ENCODE data around the gene CASK. TPM values are rescaled to one million over a fixed set of nuclear protein-coding genes. Genes with fewer than 3 reads are reported as not detected.

The CASK gene
- total RNA-seq, 2 donors from 2014 or later = 44.3 to 46.1 TPM

DNA sequence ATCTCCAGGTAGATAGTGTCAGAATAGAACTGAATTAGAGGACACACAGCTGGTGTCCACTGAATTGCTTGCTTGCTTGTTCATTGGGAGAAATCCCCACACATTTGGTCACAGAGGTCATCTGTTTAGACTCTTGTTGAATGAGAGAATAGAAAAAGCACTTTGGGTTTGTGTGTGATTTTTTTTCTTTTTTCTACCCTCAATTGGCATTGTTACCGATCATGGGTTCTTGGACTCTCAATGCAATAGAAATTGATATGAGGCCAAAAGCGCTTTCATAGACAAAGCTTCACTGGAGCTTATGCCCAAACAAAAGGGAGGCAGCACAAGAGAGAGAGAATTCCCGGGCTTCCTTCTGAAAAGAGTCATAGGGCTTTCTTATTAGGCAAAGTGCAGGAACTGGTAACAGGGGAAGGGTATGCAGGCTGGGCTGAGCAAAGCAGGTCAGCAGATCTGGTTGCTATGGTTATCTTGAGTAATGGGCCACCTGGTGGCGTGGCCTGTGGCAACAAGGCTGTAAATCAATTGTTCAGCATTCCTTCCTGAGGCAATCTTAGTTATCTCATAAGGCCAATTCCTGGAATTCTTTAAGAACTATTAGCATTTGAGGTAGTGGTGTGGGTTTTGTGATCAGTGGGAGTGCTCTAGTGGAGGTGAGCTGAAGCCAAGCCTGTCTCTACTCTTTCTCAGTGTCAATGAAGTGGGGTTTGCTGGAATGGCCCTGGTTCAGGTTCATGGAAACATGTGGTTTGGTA lies 204.7 kb downstream of the CASK start:
- Histone ChIP-seq H3K27ac (peak overlapping the region in 1 of 2 donors; percentile 12), H3K4me1 (ENCODE audit: control insufficient read depth in 1 of 2, low read depth in 2 of 2) (peaks cover 2 to 36% of the 10 kb centered on the region in 2 donors), H3K36me3 (no peaks in the 10 kb centered on the region), H3K9me3 (peaks cover 2% of the 10 kb centered on the region), H3K4me3 (no peak overlapping the region), H3K27me3 (replicated peaks; ENCODE audit: insufficient read depth) (no peaks in the 10 kb centered on the region)
- no peak for DNase-seq (ENCODE audit: low spot score)
- no peak for ATAC-seq (ENCODE audit: insufficient number of reproducible peaks, low FRiP score, low read depth)
- TF ChIP-seq, protein P1, sequence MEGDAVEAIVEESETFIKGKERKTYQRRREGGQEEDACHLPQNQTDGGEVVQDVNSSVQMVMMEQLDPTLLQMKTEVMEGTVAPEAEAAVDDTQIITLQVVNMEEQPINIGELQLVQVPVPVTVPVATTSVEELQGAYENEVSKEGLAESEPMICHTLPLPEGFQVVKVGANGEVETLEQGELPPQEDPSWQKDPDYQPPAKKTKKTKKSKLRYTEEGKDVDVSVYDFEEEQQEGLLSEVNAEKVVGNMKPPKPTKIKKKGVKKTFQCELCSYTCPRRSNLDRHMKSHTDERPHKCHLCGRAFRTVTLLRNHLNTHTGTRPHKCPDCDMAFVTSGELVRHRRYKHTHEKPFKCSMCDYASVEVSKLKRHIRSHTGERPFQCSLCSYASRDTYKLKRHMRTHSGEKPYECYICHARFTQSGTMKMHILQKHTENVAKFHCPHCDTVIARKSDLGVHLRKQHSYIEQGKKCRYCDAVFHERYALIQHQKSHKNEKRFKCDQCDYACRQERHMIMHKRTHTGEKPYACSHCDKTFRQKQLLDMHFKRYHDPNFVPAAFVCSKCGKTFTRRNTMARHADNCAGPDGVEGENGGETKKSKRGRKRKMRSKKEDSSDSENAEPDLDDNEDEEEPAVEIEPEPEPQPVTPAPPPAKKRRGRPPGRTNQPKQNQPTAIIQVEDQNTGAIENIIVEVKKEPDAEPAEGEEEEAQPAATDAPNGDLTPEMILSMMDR (IDR thresholded peaks at IDR 0.05) = no peak

DNA sequence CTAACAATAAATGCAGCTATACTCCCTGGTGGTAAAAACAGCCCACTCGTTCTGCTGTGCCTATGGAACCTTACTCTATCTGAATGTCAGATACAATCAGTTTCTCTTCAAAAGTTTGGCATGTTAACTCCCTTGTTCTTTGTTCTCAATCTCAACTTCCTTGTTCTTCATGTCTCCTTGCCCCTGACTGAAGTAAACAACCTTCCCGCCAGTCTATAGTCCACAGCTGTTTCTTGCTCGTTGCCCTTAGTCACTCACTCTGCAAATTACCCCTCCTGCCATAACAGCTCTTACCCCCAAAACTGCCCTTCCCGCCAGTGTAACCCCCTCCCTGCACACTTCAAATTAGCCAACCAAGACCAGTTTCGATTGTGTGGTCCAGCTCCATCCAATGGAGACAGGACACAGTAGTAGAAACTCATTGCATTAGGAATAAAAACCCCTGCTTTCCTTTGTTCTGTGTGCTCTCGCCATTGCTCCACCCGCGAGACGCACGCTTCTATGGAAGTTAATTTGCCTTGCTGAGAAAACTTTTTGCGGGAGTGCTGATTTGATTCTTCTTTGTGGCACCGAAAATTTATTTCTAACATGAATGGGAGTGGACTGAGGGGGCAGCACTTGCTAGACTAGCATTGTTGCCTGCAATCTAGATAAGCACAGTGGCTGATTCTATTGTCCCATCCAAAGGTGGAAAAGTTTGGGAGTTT lies 206.4 kb downstream of the CASK start:
- Histone ChIP-seq H3K36me3 (no peaks in the 10 kb centered on the region), H3K4me1 (ENCODE audit: control insufficient read depth in 1 of 2, low read depth in 2 of 2) (peaks cover 0 to 31% of the 10 kb centered on the region in 2 donors), H3K9me3 (peaks cover 2% of the 10 kb centered on the region), H3K27ac (no peak overlapping the region), H3K4me3 (no peak overlapping the region), H3K27me3 (replicated peaks; ENCODE audit: insufficient read depth) (no peaks in the 10 kb centered on the region)
- TF ChIP-seq, protein P1 (IDR thresholded peaks at IDR 0.05) = no peak
- ATAC-seq (ENCODE audit: insufficient number of reproducible peaks, low FRiP score, low read depth) (no peak), DNase-seq (ENCODE audit: low spot score) (no peak)

DNA sequence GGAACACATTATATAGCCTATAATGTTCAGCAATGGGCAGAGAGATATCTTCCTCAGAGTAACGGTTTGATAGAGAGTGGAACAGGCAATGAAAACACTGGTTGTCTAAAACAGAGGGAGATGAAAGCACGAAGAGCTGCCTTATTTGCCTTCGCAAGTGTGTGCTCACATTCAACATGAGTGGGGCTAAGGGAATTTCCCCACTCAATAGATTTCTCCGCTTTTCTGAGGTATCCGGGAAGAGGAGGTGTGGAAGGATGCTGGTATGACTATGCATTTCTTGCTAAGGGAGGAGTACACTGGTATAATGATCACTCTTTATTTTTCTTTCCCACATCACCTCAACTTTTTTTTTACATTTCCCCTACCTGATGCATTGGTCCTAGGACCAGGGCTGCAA lies 207.1 kb downstream of the CASK start:
- no peak for ATAC-seq (ENCODE audit: insufficient number of reproducible peaks, low FRiP score, low read depth)
- H3K27ac ChIP-seq = peak overlapping the region in 1 of 2 donors; percentile 47
- no peaks in the 10 kb centered on the region for H3K36me3 ChIP-seq
- H3K4me1 ChIP-seq (ENCODE audit: control insufficient read depth in 1 of 2, low read depth in 2 of 2) = peaks cover 0 to 31% of the 10 kb centered on the region in 2 donors
- H3K4me3 ChIP-seq = no peak overlapping the region
- peaks cover 2% of the 10 kb centered on the region for H3K9me3 ChIP-seq
- TF ChIP-seq, protein P1 (IDR thresholded peaks at IDR 0.05) = no peak
- DNase-seq (ENCODE audit: low spot score) = no peak
- H3K27me3 ChIP-seq (replicated peaks; ENCODE audit: insufficient read depth) = no peaks in the 10 kb centered on the region

DNA sequence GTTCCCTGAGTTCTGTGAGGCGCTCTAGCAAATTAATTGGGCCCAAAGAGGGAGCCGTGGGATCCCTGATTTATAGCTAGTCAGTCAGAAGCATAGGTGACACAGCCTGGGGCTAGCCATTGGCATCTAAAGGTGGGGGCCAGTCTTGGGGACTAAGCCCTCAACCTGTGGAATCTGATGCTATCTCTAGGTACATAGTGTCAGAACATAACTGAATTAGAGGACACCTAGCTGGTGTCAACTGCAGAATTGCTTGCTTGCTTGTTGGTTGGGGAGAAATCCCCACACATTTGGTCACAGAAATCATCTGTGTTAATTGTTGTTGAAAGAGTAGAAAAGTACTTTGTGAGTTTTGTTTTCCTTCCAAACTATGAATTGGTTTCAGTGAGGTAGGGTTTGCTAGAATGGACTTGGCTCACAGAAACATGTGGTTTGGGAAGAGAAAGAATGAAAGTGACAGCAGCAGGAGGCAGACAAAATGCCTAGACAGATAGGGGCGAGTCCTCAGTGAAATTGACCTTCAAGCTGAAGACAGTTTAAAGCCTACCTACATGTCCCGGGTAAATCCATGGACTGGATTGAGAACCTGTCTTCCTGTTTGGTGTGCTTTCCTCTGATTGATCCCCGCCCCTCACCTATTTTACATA lies 212.2 kb downstream of the CASK start:
- peaks cover 0 to 16% of the 10 kb centered on the region in 2 donors for H3K4me1 ChIP-seq (ENCODE audit: control insufficient read depth in 1 of 2, low read depth in 2 of 2)
- no peaks in the 10 kb centered on the region for H3K9me3 ChIP-seq
- TF ChIP-seq, protein P1 (IDR thresholded peaks at IDR 0.05) = no peak
- no peaks in the 10 kb centered on the region for H3K27me3 ChIP-seq (replicated peaks; ENCODE audit: insufficient read depth)
- no peak for ATAC-seq (ENCODE audit: insufficient number of reproducible peaks, low FRiP score, low read depth)
- no peaks in the 10 kb centered on the region for H3K36me3 ChIP-seq
- no peak for DNase-seq (ENCODE audit: low spot score)
- H3K27ac ChIP-seq = no peak overlapping the region
- H3K4me3 ChIP-seq = no peak overlapping the region

DNA sequence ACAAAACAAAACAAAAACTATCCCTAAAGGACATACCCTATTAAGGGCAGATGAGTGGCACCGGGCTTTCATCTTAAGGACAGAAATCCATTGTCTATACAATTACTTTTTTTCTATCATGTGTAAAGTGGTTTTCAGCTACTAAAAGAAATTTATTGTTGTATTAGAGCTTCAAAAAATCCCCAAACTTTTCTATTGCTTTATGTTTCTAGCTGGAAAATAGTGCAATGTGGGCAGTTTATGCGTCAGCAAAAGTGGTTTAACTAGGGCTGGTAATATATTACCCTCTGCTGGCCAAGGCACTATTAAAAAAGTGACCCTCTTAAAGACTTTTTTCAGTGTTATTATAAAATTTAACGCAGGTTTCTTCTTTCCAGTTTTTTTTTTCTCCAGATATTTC lies 214.9 kb downstream of the CASK start:
- H3K4me3 ChIP-seq = no peak overlapping the region
- no peaks in the 10 kb centered on the region for H3K9me3 ChIP-seq
- H3K27me3 ChIP-seq (replicated peaks; ENCODE audit: insufficient read depth) = no peaks in the 10 kb centered on the region
- peaks cover 0 to 18% of the 10 kb centered on the region in 2 donors for H3K4me1 ChIP-seq (ENCODE audit: control insufficient read depth in 1 of 2, low read depth in 2 of 2)
- no peak for DNase-seq (ENCODE audit: low spot score)
- H3K36me3 ChIP-seq = no peaks in the 10 kb centered on the region
- TF ChIP-seq, protein P1 (IDR thresholded peaks at IDR 0.05) = no peak
- ATAC-seq (ENCODE audit: insufficient number of reproducible peaks, low FRiP score, low read depth) = no peak
- no peak overlapping the region for H3K27ac ChIP-seq

Measured in thoracic aorta (tissue), 2 donors.